Measurements from ENCODE around the gene EIF4G3.
"Not testable (repeated sequence)": the region's sequence is repeated elsewhere in the genome, so short reads cannot be mapped to it uniquely, and the experiment has no call there.

Gene EIF4G3

GRCh38 chr1:20811916-20812315 lies 364.8 kb downstream of the EIF4G3 start:
- no peak for DNase-seq (ENCODE audit: low read depth)

GRCh38 chr1:20793236-20793635 lies 383.5 kb downstream of the EIF4G3 start:
- no peak for DNase-seq (ENCODE audit: low read depth)

GRCh38 chr1:20792196-20792595 lies 384.5 kb downstream of the EIF4G3 start:
- no peak for DNase-seq (ENCODE audit: low read depth)

- DNase-seq (ENCODE audit: low read depth), result no peak
Observed at GRCh38 chr1:20790785-20791184, 385.9 kb downstream of the EIF4G3 start.

GRCh38 chr1:20789598-20789997 lies 387.1 kb downstream of the EIF4G3 start:
- not testable (repeated sequence) for DNase-seq (ENCODE audit: low read depth)

GRCh38 chr1:20787840-20788795 lies 388.6 kb downstream of the EIF4G3 start:
- DNase-seq (ENCODE audit: low read depth), result no peak

GRCh38 chr1:20787029-20787839 lies 389.5 kb downstream of the EIF4G3 start, which contains the start of gene HP1BP3:
Gene HP1BP3 (minus strand): TSS chr1:20787307. CDS start chr1:20780440, 6,867 bp downstream.
- DNase-seq (ENCODE audit: low read depth), result peak; percentile 68

GRCh38 chr1:20786253-20787028 lies 390.3 kb downstream of the EIF4G3 start:
- peak; percentile 95 for DNase-seq (ENCODE audit: low read depth)

GRCh38 chr1:20785907-20786252 lies 390.8 kb downstream of the EIF4G3 start:
- no peak for DNase-seq (ENCODE audit: low read depth)

- DNase-seq (ENCODE audit: low read depth), result no peak
Observed at GRCh38 chr1:20775700-20776099, 401.0 kb downstream of the EIF4G3 start.

GRCh38 chr1:20771780-20772179 lies 404.9 kb downstream of the EIF4G3 start:
- DNase-seq (ENCODE audit: low read depth), result no peak

- no peak for DNase-seq (ENCODE audit: low read depth)
Observed at GRCh38 chr1:20770314-20771087, 406.2 kb downstream of the EIF4G3 start.

GRCh38 chr1:20767271-20767670 lies 409.4 kb downstream of the EIF4G3 start:
- DNase-seq (ENCODE audit: low read depth), result no peak

GRCh38 chr1:20763417-20763816 lies 413.3 kb downstream of the EIF4G3 start:
- DNase-seq (ENCODE audit: low read depth), result no peak

- DNase-seq (ENCODE audit: low read depth), result no peak
Observed at GRCh38 chr1:20760322-20760721, 416.4 kb downstream of the EIF4G3 start.
